ENCODE measurements around the gene EDIL3. TPM values are rescaled to one million over a fixed set of nuclear protein-coding genes. Genes with fewer than 3 reads are reported as not detected.

EDIL3 gene
- polyA plus RNA-seq (ENCODE audit: insufficient read depth in 1 of 5, insufficient read length in 5 of 5, low replicate concordance in 1 of 5): 10 to 100 TPM; 24.6 to 51.9 (median 44.2) TPM
- long read RNA-seq, donor 1, full-length matches to known transcripts: 4 of 4 reads
- long read RNA-seq, donor 1, partial matches to known transcripts: 0 of 4 reads
- long read RNA-seq, donor 1, other reads (novel, unspliced or antisense): 0 of 4 reads
- long read RNA-seq, donor 2, full-length matches to known transcripts: 3 of 3 reads
- long read RNA-seq, donor 2, partial matches to known transcripts: 0 of 3 reads
- long read RNA-seq, donor 2, other reads (novel, unspliced or antisense): 0 of 3 reads
- long read RNA-seq, donor 3, full-length matches to known transcripts: 1 of 33 reads
- long read RNA-seq, donor 3, partial matches to known transcripts: 32 of 33 reads
- long read RNA-seq, donor 3, other reads (novel, unspliced or antisense): 0 of 33 reads
- long read RNA-seq, donor 4, full-length matches to known transcripts: 4 of 4 reads
- long read RNA-seq, donor 4, partial matches to known transcripts: 0 of 4 reads
- long read RNA-seq, donor 4, other reads (novel, unspliced or antisense): 0 of 4 reads
- long read RNA-seq, donor 5, full-length matches to known transcripts: 7 of 7 reads
- long read RNA-seq, donor 5, partial matches to known transcripts: 0 of 7 reads
- long read RNA-seq, donor 5, other reads (novel, unspliced or antisense): 0 of 7 reads
- long read RNA-seq, donor 6, full-length matches to known transcripts: 6 of 20 reads
- long read RNA-seq, donor 6, partial matches to known transcripts: 14 of 20 reads
- long read RNA-seq, donor 6, other reads (novel, unspliced or antisense): 0 of 20 reads
- long read RNA-seq, donor 7, full-length matches to known transcripts: 3 of 3 reads
- long read RNA-seq, donor 7, partial matches to known transcripts: 0 of 3 reads
- long read RNA-seq, donor 7, other reads (novel, unspliced or antisense): 0 of 3 reads
- long read RNA-seq, donor 8, full-length matches to known transcripts: 2 of 2 reads
- long read RNA-seq, donor 8, partial matches to known transcripts: 0 of 2 reads
- long read RNA-seq, donor 8, other reads (novel, unspliced or antisense): 0 of 2 reads

- DNase-seq: peak in 1 of 2 donors; percentile 45
Observed at GRCh38 chr5:84384604-84385575, at the start of gene EDIL3. TSS of gene EDIL3 (minus strand) at chr5:84384880. CDS start at chr5:84384374, 506 bp downstream.

DNA sequence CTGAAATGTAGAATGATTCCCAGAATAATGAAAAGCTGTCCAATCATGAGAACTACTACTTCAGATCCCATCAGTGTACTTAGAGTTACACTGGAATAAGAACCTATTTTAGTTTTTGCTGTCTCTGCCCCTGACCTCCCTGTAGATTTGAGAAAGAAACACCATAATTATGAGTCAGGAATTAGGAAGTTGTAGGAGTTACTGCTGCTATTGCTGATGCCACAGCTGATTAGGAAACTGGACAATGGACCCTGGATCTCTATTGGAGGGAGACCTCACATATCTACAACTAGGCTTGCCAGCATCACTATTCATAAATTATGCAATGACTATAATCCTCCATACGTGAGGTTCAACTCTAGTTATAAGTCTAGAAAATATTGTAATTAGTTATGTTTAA is 48.8 kb upstream of the EDIL3 start:
- no peak for DNase-seq

- no peak for DNase-seq
Observed at GRCh38 chr5:84430863-84431663, 46.4 kb upstream of the EDIL3 start.

- DNase-seq: no peak
Observed at GRCh38 chr5:84430079-84430478, 45.4 kb upstream of the EDIL3 start.

GRCh38 chr5:84425365-84425881 is 40.7 kb upstream of the EDIL3 start:
- DNase-seq: no peak

- no peak for DNase-seq
Observed at GRCh38 chr5:84419742-84420141, 35.1 kb upstream of the EDIL3 start.

DNA sequence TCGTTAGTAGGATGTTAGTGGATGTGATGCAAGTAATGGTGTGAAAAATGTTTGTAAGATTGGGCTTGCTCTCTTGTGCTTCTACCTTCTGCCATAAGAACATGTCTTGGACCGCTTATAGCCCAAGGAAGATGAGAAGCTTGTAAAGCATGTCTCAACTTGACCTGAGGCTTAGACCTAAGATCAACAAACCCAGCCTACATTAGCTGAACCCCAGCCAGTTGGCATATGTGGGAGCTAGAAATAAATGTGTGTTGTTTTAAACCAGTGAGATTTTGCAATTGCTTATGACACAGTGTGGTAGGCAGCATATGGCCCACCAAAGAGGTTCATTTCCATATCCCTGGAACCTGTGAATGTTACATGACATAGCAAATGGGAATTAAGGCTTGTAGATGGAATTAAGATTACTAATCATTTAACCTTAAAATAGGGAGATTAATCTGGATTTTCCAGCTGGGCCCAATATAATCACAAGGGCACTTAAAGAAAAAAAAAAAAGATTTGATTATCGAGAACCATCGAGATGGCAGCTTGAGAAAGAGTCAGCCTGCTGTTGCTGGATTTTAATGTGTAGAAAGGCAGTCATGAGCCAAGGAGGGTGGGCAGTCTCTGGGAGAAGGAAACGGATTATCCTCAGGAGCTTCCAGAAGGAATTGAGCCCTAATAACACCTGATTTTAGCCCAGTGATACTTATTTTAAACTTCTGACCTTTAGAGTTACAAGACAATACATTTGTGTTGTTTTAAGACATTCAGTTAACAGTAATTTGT is 27.3 kb upstream of the EDIL3 start:
- no peak for DNase-seq

- DNase-seq: no peak
Observed at GRCh38 chr5:84406111-84406510, 21.4 kb upstream of the EDIL3 start.

- no peak for DNase-seq
Observed at GRCh38 chr5:84403773-84404172, 19.1 kb upstream of the EDIL3 start.

DNA sequence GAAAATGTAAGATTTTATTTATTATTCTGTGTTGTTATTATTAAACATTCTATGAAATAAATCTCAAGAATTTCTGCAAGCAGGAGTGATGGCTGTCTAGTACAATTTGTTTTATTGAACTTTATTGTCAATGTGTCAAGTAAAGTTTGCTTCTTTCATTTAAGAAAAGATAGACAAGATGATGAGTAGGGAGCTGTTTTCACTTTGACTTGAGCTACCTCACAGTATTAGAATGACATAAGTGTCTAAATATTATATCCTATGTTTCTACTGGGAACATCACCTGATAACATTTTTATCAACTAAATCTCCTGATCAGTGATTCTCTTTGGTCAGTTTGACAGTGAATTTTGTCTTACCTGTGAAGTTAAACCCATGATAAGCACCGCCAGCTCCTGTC is 12.7 kb upstream of the EDIL3 start:
- no peak for DNase-seq

- no peak for DNase-seq
Observed at GRCh38 chr5:84393969-84394368, 9.3 kb upstream of the EDIL3 start.

- DNase-seq: no peak
Observed at GRCh38 chr5:84392836-84393235, 8.2 kb upstream of the EDIL3 start.

DNA sequence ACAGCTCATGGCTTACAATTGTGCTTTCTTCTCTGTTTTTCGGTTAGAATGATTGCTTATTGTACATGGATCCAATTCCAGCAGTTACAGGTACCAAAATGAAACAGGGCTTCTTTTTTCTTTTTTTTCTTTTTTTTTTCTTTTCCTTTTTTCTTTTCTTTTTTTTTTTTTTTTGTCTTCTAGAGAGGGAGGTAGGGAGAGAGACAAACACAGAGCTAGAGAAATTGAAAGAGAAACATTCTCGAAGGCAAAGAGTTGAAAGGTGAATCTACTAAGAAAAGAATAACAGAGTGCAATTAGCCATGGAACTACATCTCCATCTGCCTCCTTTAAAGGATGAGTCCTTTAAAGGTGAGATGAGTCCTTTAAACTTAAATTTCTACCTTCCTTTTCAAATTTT is 1.0 kb upstream of the EDIL3 start:
- no peak for DNase-seq

DNA sequence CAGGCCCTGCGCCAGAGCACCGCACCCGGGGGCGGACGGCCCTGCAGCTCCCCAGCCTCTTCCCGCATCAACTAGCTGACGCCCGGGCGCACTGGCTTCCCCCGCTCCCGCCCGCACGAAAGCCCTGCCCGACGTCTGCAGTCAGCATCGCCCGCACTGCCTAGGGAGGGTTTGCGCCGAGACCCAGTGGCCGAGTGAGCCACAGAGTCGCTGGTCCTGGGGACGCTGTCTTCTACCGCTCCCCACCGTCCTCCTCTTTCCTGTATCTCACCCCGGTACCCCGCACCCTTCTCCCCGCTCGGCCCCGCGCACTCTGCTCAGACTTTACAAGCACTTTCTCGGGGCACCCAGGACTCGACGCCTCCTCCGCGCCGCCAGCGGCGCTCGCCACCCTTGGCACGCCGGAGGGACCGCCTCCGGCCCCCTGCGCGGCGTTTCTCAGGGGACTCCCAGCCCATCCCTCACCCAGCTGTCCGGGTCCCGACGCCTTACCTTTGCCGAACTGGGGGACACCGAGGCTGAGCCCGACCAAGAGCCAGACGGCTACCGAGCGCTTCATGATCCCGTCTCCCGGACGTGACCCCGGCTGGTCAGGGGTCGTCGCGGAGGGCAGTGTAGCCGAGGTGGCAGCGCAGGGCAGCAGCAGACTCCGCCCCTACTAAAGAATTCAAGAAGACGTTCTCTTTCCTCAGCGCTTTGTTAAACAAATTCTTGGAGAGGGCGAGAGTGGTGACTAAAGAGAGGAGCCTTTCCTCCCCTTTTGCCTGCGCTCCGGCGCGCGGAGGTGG is 670 bp downstream of the EDIL3 start:
- DNase-seq: peak in 1 of 2 donors; percentile 35

DNA sequence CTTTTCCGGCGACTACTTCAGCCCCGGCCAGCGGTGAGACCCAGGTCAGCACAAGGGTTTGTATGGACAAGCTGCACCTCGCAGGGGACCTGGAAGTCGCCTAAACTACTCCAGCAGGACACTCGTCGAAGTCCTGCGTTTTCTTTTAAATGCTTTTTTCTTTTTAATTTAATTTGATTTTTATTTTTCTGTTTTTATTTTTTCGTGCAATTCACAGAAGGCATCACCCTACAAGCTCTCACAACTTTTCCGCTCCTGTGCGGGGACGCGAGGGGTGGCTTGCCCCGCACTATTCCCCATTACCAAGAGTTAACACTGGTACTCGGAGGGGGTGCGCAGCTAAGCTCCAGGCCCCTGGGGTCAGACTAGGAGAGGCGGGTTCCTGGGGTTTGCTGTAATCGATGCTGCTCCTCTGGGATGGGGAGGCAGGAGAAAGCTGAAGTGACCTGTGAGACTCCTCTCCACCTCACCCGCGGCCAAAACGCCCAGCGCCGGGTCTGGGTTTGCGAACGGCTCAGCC is 1.3 kb downstream of the EDIL3 start:
- peak in 1 of 2 donors; percentile 29 for DNase-seq

- DNase-seq: peak; percentile 48 to 55
Observed at GRCh38 chr5:84382363-84383295, 2.1 kb downstream of the EDIL3 start.
